ENCODE data around the gene ID1. TPM values are rescaled to one million over a fixed set of nuclear protein-coding genes. Genes with fewer than 3 reads are reported as not detected.
"Not testable (repeated sequence)": the region's sequence is repeated elsewhere in the genome, so short reads cannot be mapped to it uniquely, and the experiment has no call there.

ID1 gene
- total and polyA plus RNA-seq, 10 donors = 47.6 to 222 (median 123) TPM

- H3K4me3 ChIP-seq = peak overlapping the region in 7 of 8 donors; percentile 24 to 94 (median 73)
- H3K36me3 ChIP-seq = no peaks in the 10 kb centered on the region
- H3K4me1 ChIP-seq = peaks cover 24 to 99% (median 83%) of the 10 kb centered on the region in 6 donors
- WGBS, 5 donors = 14 to 30% (median 21%) methylated on average over 29 to 45 of the region's 45 CpGs
- no peaks in the 10 kb centered on the region for H3K9me3 ChIP-seq
- peak; percentile 85 for DNase-seq
- intact Hi-C loops (cut with DNase I; ENCODE audit: low total_unique reads) = no loop called here
- TF ChIP-seq CTCF (IDR thresholded peaks at IDR 0.05 in 8 of 11, conservative IDR thresholded peaks at IDR 0.05 in 3 of 11) (no peak), POLR2AphosphoS5 (IDR thresholded peaks at IDR 0.05) (peak; percentile 11 to 74 (median 69)), POLR2A (IDR thresholded peaks at IDR 0.05) (no peak)
- peaks cover 0 to 60% (median 18%) of the 10 kb centered on the region in 7 donors for H3K27me3 ChIP-seq (replicated peaks in 1 of 7)
- H3K27ac ChIP-seq = peak overlapping the region; percentile 35 to 91 (median 86)
Observed at GRCh38 chr20:31608251-31608945, 3.3 kb downstream of the ID1 start.

- not testable (repeated sequence) for DNase-seq, H3K4me3 ChIP-seq, H3K9me3 ChIP-seq, H3K36me3 ChIP-seq
- peak overlapping the region in 4 of 8 donors; percentile 0 to 91 (median 38) for H3K27ac ChIP-seq
- intact Hi-C loops (cut with DNase I; ENCODE audit: low total_unique reads) = loop anchor here (5.0 kb wide), 1 partner anchor 50 kb away; no protein-coding TSS in a partner anchor
- H3K27me3 ChIP-seq (replicated peaks in 1 of 7) = peaks cover 0 to 26% (median 6%) of the 10 kb centered on the region in 7 donors
- WGBS, 5 donors = 67 to 85% (median 81%) methylated on average over 12 of the region's 12 CpGs
- H3K4me1 ChIP-seq = peaks cover 10 to 66% (median 54%) of the 10 kb centered on the region in 6 donors
Observed at GRCh38 chr20:31612271-31612640, 7.2 kb downstream of the ID1 start.

- no peak for DNase-seq
- TF ChIP-seq POLR2A (IDR thresholded peaks at IDR 0.05) (no peak), POLR2AphosphoS5 (IDR thresholded peaks at IDR 0.05) (no peak), CTCF (IDR thresholded peaks at IDR 0.05 in 8 of 11, conservative IDR thresholded peaks at IDR 0.05 in 3 of 11) (no peak)
- H3K4me3 ChIP-seq = no peak overlapping the region
- intact Hi-C loops (cut with DNase I; ENCODE audit: low total_unique reads) = no loop called here
- H3K4me1 ChIP-seq = peaks cover 7 to 43% (median 30%) of the 10 kb centered on the region in 6 donors
- H3K36me3 ChIP-seq = no peaks in the 10 kb centered on the region
- H3K27me3 ChIP-seq (replicated peaks in 1 of 7) = peaks cover 0 to 4% (median 0%) of the 10 kb centered on the region in 7 donors
- H3K27ac ChIP-seq = no peak overlapping the region
- 92 to 99% (median 96%) methylated on average over 8 of the region's 8 CpGs for WGBS, 5 donors
- no peaks in the 10 kb centered on the region for H3K9me3 ChIP-seq
Observed at GRCh38 chr20:31615416-31615815, 10.3 kb downstream of the ID1 start.

GRCh38 chr20:31617432-31618104, 12.5 kb downstream of the ID1 start:
- intact Hi-C loops (cut with DNase I; ENCODE audit: low total_unique reads) = no loop called here
- 36 to 56% (median 47%) methylated on average over 6 of the region's 6 CpGs for WGBS, 5 donors
- no peaks in the 10 kb centered on the region for H3K36me3 ChIP-seq
- H3K4me3 ChIP-seq = no peak overlapping the region
- peaks cover 6 to 38% (median 18%) of the 10 kb centered on the region in 6 donors for H3K4me1 ChIP-seq
- H3K27me3 ChIP-seq (replicated peaks in 1 of 7) = no peaks in the 10 kb centered on the region
- no peaks in the 10 kb centered on the region for H3K9me3 ChIP-seq
- H3K27ac ChIP-seq = peak overlapping the region in 6 of 8 donors; percentile 16 to 73 (median 52)
- no peak for DNase-seq
- TF ChIP-seq POLR2A (IDR thresholded peaks at IDR 0.05) (no peak), CTCF (IDR thresholded peaks at IDR 0.05 in 8 of 11, conservative IDR thresholded peaks at IDR 0.05 in 3 of 11) (no peak), POLR2AphosphoS5 (IDR thresholded peaks at IDR 0.05) (no peak)
